ENCODE data around the gene RPS16. TPM values are rescaled to one million over a fixed set of nuclear protein-coding genes. Genes with fewer than 3 reads are reported as not detected.
A peak's percentile ranks its signal among the peaks of the same experiment; 100 is the strongest.

RPS16 gene
- total and polyA plus RNA-seq, 2 of the 13 experiments (the other 11 are each of a cell fraction or from before 2014, with no cell fraction given) = 488 to 2,583 TPM

GRCh38 chr19:39412100-39412866 lies 23.5 kb downstream of the RPS16 start, which contains the start of gene PLEKHG2 (continued):
- TF ChIP-seq HINFP (CRISPR knock-in tag; IDR thresholded peaks at IDR 0.05; ENCODE audit: low read depth) (peak; percentile 58; the same call in 1 of the 2 replicates), MED1 (CRISPR knock-in tag; IDR thresholded peaks at IDR 0.05) (peak; percentile 56), ATF7-NPFF (CRISPR knock-in tag; IDR thresholded peaks at IDR 0.05; ENCODE audit: low read depth) (no peak), ZFAT (CRISPR knock-in tag; conservative IDR thresholded peaks at IDR 0.05) (no peak), HNRNPL (IDR thresholded peaks at IDR 0.05; ENCODE audit: low read depth, low read length) (peak; percentile 36; the same call in 1 of the 2 replicates), NFRKB (IDR thresholded peaks at IDR 0.05) (no peak), JUNB (CRISPR knock-in tag; IDR thresholded peaks at IDR 0.05; ENCODE audit: borderline replicate concordance) (no peak), ELF4 (CRISPR knock-in tag; IDR thresholded peaks at IDR 0.05; ENCODE audit: borderline replicate concordance) (peak; percentile 85; the same call in 1 of the 2 replicates), RNF2 (conservative IDR thresholded peaks at IDR 0.05; ENCODE audit: low read depth) (no peak), GLI4 (CRISPR knock-in tag; IDR thresholded peaks at IDR 0.05; ENCODE audit: borderline replicate concordance) (no peak), ELF1 (CRISPR knock-in tag; IDR thresholded peaks at IDR 0.05) (peak; percentile 93), NFE2L2 (IDR thresholded peaks at IDR 0.05; ENCODE audit: low read length) (no peak), ZNF816 (CRISPR knock-in tag; IDR thresholded peaks at IDR 0.05; ENCODE audit: borderline replicate concordance) (no peak), HNF4A (CRISPR knock-in tag; IDR thresholded peaks at IDR 0.05) (0 out of 2 replicates have a peak, but pooled peaks have one; percentile 41), ZNF713 (CRISPR knock-in tag; IDR thresholded peaks at IDR 0.05) (no peak), SPEN (CRISPR knock-in tag; IDR thresholded peaks at IDR 0.05; ENCODE audit: low read depth) (peak; percentile 61), ZNF280B (CRISPR knock-in tag; IDR thresholded peaks at IDR 0.05; ENCODE audit: borderline replicate concordance) (no peak), DNMT1 (CRISPR knock-in tag; IDR thresholded peaks at IDR 0.05) (no peak), IKZF1 (IDR thresholded peaks at IDR 0.05) (no peak), ZNF841 (CRISPR knock-in tag; IDR thresholded peaks at IDR 0.05; ENCODE audit: borderline replicate concordance) (no peak), HNF1A (IDR thresholded peaks at IDR 0.05; ENCODE audit: low read depth) (0 out of 2 replicates have a peak, but pooled peaks have one; percentile 36), HNF1A (CRISPR knock-in tag; IDR thresholded peaks at IDR 0.05; ENCODE audit: borderline replicate concordance) (peak; percentile 69; the same call in 1 of the 2 replicates), ZC3H13 (CRISPR knock-in tag; IDR thresholded peaks at IDR 0.05) (no peak)

All from HepG2 (cell line).